Loucy (cell line): ENCODE data around the gene FDXR.
"Not testable (repeated sequence)": the region's sequence is repeated elsewhere in the genome, so short reads cannot be mapped to it uniquely, and the experiment has no call there.

Experiments
- H2AFZ ChIP-seq: fragments of 200-600 bp; sonication (generic); 2 replicates; pipeline ENCODE4 v1.6.0; 2016; ENCODE audit warnings: antibody characterized with exemption, mild to moderate bottlenecking, low read length, moderate library complexity
- H3F3A ChIP-seq: fragments of 200-600 bp; 2 replicates; pipeline ENCODE4 v1.6.0; 2016; ENCODE audit warnings: antibody characterized with exemption, low read depth, mild to moderate bottlenecking
- H3K27me3 ChIP-seq: fragments of 200-600 bp; sonication (generic); 2 replicates; pipeline ENCODE4 v1.6.1; 2014; ENCODE audit warnings: low read length, mild to moderate bottlenecking; ENCODE audit not compliant: insufficient read depth, poor library complexity, severe bottlenecking
- H3K36me3 ChIP-seq: fragments of 200-600 bp; sonication (generic); 2 replicates; pipeline ENCODE4 v1.6.1; 2016; ENCODE audit warnings: low read length; ENCODE audit not compliant: insufficient read depth
- H3K4me1 ChIP-seq: fragments of 200-600 bp; sonication (generic); 2 replicates; pipeline ENCODE4 v1.5.1; 2014; ENCODE audit warnings: low read length, mild to moderate bottlenecking; ENCODE audit not compliant: insufficient read depth, poor library complexity, severe bottlenecking
- H3K4me2 ChIP-seq: fragments of 200-600 bp; sonication (generic); 2 replicates; pipeline ENCODE4 v1.6.0; 2014; ENCODE audit warnings: antibody characterized with exemption, low read length, low read depth, mild to moderate bottlenecking; ENCODE audit not compliant: poor library complexity, severe bottlenecking
- H3K4me3 ChIP-seq: fragments of 200-600 bp; sonication (generic); 2 replicates; pipeline ENCODE4 v1.5.1; 2014; ENCODE audit warnings: low read length, mild to moderate bottlenecking, mixed read lengths; ENCODE audit not compliant: poor library complexity, severe bottlenecking
- H3K79me2 ChIP-seq: fragments of 200-600 bp; sonication (generic); 2 replicates; pipeline ENCODE4 v1.6.1; 2014; ENCODE audit warnings: low read length; ENCODE audit not compliant: insufficient read depth
- H3K9ac ChIP-seq: fragments of 200-600 bp; sonication (generic); 2 replicates; pipeline ENCODE4 v1.6.0; 2014; ENCODE audit warnings: mild to moderate bottlenecking, low read depth, low read length, moderate library complexity; ENCODE audit not compliant: poor library complexity, severe bottlenecking
- H3K9me2 ChIP-seq: fragments of 200-600 bp; sonication (generic); replicated peaks from 2 replicates; pipeline ENCODE4 v1.6.1; 2016; ENCODE audit warnings: low read depth, low read length, mixed read lengths
- H3K9me3 ChIP-seq: fragments of 200-600 bp; sonication (generic); 2 replicates; pipeline ENCODE4 v1.6.1; 2014; ENCODE audit warnings: mild to moderate bottlenecking, antibody characterized with exemption, low read length, low read depth; ENCODE audit not compliant: insufficient read depth
- H4K20me1 ChIP-seq: fragments of 200-600 bp; sonication (generic); 2 replicates; pipeline ENCODE4 v1.6.0; 2014; ENCODE audit warnings: antibody characterized with exemption, low read length, mild to moderate bottlenecking; ENCODE audit not compliant: insufficient read depth, poor library complexity, severe bottlenecking
- CTCF ChIP-seq: fragments of 200-600 bp; sonication (generic); conservative IDR thresholded peaks from 2 replicates; pipeline ENCODE4 v1.5.1; 2014; ENCODE audit warnings: mild to moderate bottlenecking, antibody characterized with exemption, low read length
- EZH2phosphoT487 ChIP-seq: fragments of 200-600 bp; IDR thresholded peaks from 2 replicates; pipeline ENCODE4 v1.6.1; 2018; ENCODE audit warnings: antibody characterized with exemption, mild to moderate bottlenecking, moderate library complexity, borderline replicate concordance

The FDXR gene

GRCh38 chr17:74870512-74870911, 2.3 kb downstream of the FDXR start:
- no peaks in the 10 kb centered on the region for H3F3A ChIP-seq
- H3K9me3 ChIP-seq: no peaks in the 10 kb centered on the region
- H3K4me2 ChIP-seq: no peak overlapping the region
- no peaks in the 10 kb centered on the region for H4K20me1 ChIP-seq
- H3K79me2 ChIP-seq: peaks cover 9% of the 10 kb centered on the region; the same call in 1 of the 2 replicates
- TF ChIP-seq EZH2phosphoT487: no peak
- no peak for TF ChIP-seq CTCF
- no peak overlapping the region for H3K9ac ChIP-seq
- H3K9me2 ChIP-seq: no peaks in the 10 kb centered on the region
- no peaks in the 10 kb centered on the region for H3K36me3 ChIP-seq
- H3K27me3 ChIP-seq: no peaks in the 10 kb centered on the region
- H3K4me1 ChIP-seq: peaks cover 20% of the 10 kb centered on the region
- H2AFZ ChIP-seq: no peak overlapping the region
- no peak overlapping the region for H3K4me3 ChIP-seq

- H3K4me2 ChIP-seq, H3K27me3 ChIP-seq, H3K79me2 ChIP-seq, H4K20me1 ChIP-seq, H2AFZ ChIP-seq, H3K9me2 ChIP-seq, H3F3A ChIP-seq, H3K9ac ChIP-seq, H3K9me3 ChIP-seq, H3K4me3 ChIP-seq, H3K36me3 ChIP-seq: not testable (repeated sequence)
- peaks cover 20% of the 10 kb centered on the region for H3K4me1 ChIP-seq
Observed at GRCh38 chr17:74870028-74870427, 2.8 kb downstream of the FDXR start.

GRCh38 chr17:74868908-74869255, 3.9 kb downstream of the FDXR start:
- H3K9me3 ChIP-seq: no peaks in the 10 kb centered on the region
- H4K20me1 ChIP-seq: no peaks in the 10 kb centered on the region
- H3K4me2 ChIP-seq: no peak overlapping the region
- H3F3A ChIP-seq: no peaks in the 10 kb centered on the region
- no peak overlapping the region for H2AFZ ChIP-seq
- H3K4me3 ChIP-seq: no peak overlapping the region
- no peak overlapping the region for H3K9ac ChIP-seq
- peaks cover 17% of the 10 kb centered on the region for H3K4me1 ChIP-seq
- no peaks in the 10 kb centered on the region for H3K27me3 ChIP-seq
- H3K79me2 ChIP-seq: peaks cover 9% of the 10 kb centered on the region; the same call in 1 of the 2 replicates
- TF ChIP-seq EZH2phosphoT487: no peak
- no peak for TF ChIP-seq CTCF
- no peaks in the 10 kb centered on the region for H3K9me2 ChIP-seq
- H3K36me3 ChIP-seq: no peaks in the 10 kb centered on the region

GRCh38 chr17:74868251-74868907, 4.4 kb downstream of the FDXR start:
- H3K4me3 ChIP-seq: no peak overlapping the region
- TF ChIP-seq CTCF: no peak
- TF ChIP-seq EZH2phosphoT487: no peak
- no peaks in the 10 kb centered on the region for H3K9me3 ChIP-seq
- H2AFZ ChIP-seq: no peak overlapping the region
- H3K79me2 ChIP-seq: peaks cover 9% of the 10 kb centered on the region; the same call in 1 of the 2 replicates
- H3K36me3 ChIP-seq: no peaks in the 10 kb centered on the region
- peaks cover 15% of the 10 kb centered on the region for H3K4me1 ChIP-seq
- no peaks in the 10 kb centered on the region for H3K9me2 ChIP-seq
- no peaks in the 10 kb centered on the region for H3K27me3 ChIP-seq
- H4K20me1 ChIP-seq: no peaks in the 10 kb centered on the region
- H3F3A ChIP-seq: no peaks in the 10 kb centered on the region
- H3K4me2 ChIP-seq: no peak overlapping the region
- H3K9ac ChIP-seq: no peak overlapping the region
